K562 (cell line): ENCODE data around the gene AMZ1. TPM values are rescaled to one million over a fixed set of nuclear protein-coding genes. Genes with fewer than 3 reads are reported as not detected.

Experiments
- DPF2 ChIP-seq: fragments of 450-650 bp; IDR thresholded peaks from 2 replicates; pipeline ENCODE4 v1.6.1; 2016
- HNRNPLL ChIP-seq: fragments of 200-400 bp; formaldehyde crosslinking; IDR thresholded peaks from 2 replicates; pipeline ENCODE4 v1.6.1; 2017; ENCODE audit warnings: low read length, low read depth, mild to moderate bottlenecking; ENCODE audit not compliant: poor library complexity, severe bottlenecking
- NCOA1 ChIP-seq: fragments of 450-650 bp; IDR thresholded peaks from 2 replicates; pipeline ENCODE4 v1.6.1; 2016; ENCODE audit warnings: low read depth
- SMARCC2 ChIP-seq: fragments of 450-650 bp; IDR thresholded peaks from 2 replicates; pipeline ENCODE4 v1.6.1; 2017; ENCODE audit warnings: antibody characterized with exemption, moderate library complexity, mild to moderate bottlenecking, low read depth
- SNIP1 ChIP-seq: fragments of 450-650 bp; IDR thresholded peaks from 2 replicates; pipeline ENCODE4 v1.7.1; 2017; ENCODE audit warnings: low read depth, mild to moderate bottlenecking
- polyA plus RNA-seq, 8 experiments: library from polyadenylated mRNA; depleted of rRNA in 4 of 8; stranded (reverse) in 5 of 8; unstranded in 3 of 8; fragments of >200 nt; fragmentation: Nextera tagmentation in 2 of 8; fragmentation: Illumina TruSeq in 1 of 8; extraction: Ambion mirVana in 2 of 8; extraction: Trizol in 1 of 8; gene quantifications; 2 replicates each; pipeline versions ENCODE4 v1.2.1 to v1.2.3, GENCODE V29; 2011 to 2014; ENCODE audit warnings: inconsistent platforms in 1 of 8, missing spikeins in 1 of 8
- total RNA-seq, 7 experiments: library from RNA; depleted of rRNA in 6 of 7; stranded (reverse); fragments of >200 nt in 6 of 7; fragmentation: Illumina TruSeq in 2 of 7; extraction: Trizol in 2 of 7; gene quantifications; 2 replicates each; pipeline versions ENCODE4 v1.2.1 to v1.2.3, GENCODE V29; 2011 to 2021; ENCODE audit warnings: low replicate concordance in 1 of 7
- TF ChIP-seq, protein P1 (sequence below): fragments of 200-800 bp; sonication (Bioruptor generic); IDR thresholded peaks from 2 replicates; pipeline ENCODE4 v1.6.1; 2016; ENCODE audit warnings: missing genetic modification characterization, missing compliant biosample characterization
- TF ChIP-seq, protein P2 (sequence below): sonication (generic); formaldehyde crosslinking; IDR thresholded peaks from 2 replicates; pipeline ENCODE4 v1.9.0; 2022; ENCODE audit warnings: mild to moderate bottlenecking, missing genetic modification reagents
- TF ChIP-seq, protein P3 (sequence below), 3 experiments: fragments of 200-800 bp in 1 of 3; sonication (Bioruptor generic) in 1 of 3; sonication (generic) in 1 of 3; formaldehyde crosslinking in 1 of 3; IDR thresholded peaks; 2 replicates each; pipeline versions ENCODE4 v1.6.1 to v1.8.0; 2016 to 2022; ENCODE audit warnings: mild to moderate bottlenecking in 2 of 3, missing compliant biosample characterization in 2 of 3, missing genetic modification characterization in 2 of 3, missing genetic modification reagents in 1 of 3

Gene AMZ1
- total and polyA plus RNA-seq, 9 of the 15 experiments (the other 6 are each of a cell fraction or from before 2014, with no cell fraction given) = not detected

DNA sequence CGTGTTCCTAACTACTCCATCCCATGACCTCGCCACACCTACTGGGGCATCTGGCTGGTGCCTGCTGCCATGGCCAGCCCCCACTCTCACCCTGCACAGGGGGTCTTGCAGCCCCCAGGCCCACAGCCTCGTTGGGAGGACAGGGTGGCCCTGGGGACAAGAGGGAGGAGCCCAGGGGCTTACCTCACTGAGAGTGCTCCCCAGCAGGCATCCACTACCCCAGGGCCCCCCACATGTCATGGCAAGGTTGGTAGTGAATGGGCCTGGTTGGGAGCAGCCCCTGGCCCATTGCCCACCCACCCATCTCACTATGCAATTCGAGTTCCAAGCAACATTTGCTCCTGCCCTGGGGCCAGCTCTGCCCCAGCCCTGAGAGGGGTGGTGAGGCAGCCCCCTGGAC is 24.0 kb upstream of the AMZ1 start (continued):
- TF ChIP-seq, protein P1, sequence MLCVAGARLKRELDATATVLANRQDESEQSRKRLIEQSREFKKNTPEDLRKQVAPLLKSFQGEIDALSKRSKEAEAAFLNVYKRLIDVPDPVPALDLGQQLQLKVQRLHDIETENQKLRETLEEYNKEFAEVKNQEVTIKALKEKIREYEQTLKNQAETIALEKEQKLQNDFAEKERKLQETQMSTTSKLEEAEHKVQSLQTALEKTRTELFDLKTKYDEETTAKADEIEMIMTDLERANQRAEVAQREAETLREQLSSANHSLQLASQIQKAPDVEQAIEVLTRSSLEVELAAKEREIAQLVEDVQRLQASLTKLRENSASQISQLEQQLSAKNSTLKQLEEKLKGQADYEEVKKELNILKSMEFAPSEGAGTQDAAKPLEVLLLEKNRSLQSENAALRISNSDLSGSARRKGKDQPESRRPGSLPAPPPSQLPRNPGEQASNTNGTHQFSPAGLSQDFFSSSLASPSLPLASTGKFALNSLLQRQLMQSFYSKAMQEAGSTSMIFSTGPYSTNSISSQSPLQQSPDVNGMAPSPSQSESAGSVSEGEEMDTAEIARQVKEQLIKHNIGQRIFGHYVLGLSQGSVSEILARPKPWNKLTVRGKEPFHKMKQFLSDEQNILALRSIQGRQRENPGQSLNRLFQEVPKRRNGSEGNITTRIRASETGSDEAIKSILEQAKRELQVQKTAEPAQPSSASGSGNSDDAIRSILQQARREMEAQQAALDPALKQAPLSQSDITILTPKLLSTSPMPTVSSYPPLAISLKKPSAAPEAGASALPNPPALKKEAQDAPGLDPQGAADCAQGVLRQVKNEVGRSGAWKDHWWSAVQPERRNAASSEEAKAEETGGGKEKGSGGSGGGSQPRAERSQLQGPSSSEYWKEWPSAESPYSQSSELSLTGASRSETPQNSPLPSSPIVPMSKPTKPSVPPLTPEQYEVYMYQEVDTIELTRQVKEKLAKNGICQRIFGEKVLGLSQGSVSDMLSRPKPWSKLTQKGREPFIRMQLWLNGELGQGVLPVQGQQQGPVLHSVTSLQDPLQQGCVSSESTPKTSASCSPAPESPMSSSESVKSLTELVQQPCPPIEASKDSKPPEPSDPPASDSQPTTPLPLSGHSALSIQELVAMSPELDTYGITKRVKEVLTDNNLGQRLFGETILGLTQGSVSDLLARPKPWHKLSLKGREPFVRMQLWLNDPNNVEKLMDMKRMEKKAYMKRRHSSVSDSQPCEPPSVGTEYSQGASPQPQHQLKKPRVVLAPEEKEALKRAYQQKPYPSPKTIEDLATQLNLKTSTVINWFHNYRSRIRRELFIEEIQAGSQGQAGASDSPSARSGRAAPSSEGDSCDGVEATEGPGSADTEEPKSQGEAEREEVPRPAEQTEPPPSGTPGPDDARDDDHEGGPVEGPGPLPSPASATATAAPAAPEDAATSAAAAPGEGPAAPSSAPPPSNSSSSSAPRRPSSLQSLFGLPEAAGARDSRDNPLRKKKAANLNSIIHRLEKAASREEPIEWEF (CRISPR knock-in tag) = no peak
- no peak for TF ChIP-seq SNIP1
- TF ChIP-seq, protein P2, sequence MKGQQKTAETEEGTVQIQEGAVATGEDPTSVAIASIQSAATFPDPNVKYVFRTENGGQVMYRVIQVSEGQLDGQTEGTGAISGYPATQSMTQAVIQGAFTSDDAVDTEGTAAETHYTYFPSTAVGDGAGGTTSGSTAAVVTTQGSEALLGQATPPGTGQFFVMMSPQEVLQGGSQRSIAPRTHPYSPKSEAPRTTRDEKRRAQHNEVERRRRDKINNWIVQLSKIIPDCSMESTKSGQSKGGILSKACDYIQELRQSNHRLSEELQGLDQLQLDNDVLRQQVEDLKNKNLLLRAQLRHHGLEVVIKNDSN (CRISPR knock-in tag) = no peak
- TF ChIP-seq HNRNPLL = no peak
- no peak for TF ChIP-seq DPF2
- TF ChIP-seq NCOA1 = no peak
- TF ChIP-seq, protein P3, sequence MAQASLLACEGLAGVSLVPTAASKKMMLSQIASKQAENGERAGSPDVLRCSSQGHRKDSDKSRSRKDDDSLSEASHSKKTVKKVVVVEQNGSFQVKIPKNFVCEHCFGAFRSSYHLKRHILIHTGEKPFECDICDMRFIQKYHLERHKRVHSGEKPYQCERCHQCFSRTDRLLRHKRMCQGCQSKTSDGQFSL (CRISPR knock-in tag; IDR thresholded peaks at IDR 0.05) = no peak
- TF ChIP-seq, protein P3 (tag; IDR thresholded peaks at IDR 0.05) = no peak
- no peak for TF ChIP-seq SMARCC2
